HG02852 (cell line): ENCODE results near the gene ACOT6.
"Not testable (repeated sequence)": the region's sequence is repeated elsewhere in the genome, so short reads cannot be mapped to it uniquely, and the experiment has no call there.

Experiments
- ATAC-seq: cut with Tn5 transposase; IDR thresholded peaks from one replicate; pipeline ENCODE4 v1.9.1; 2021; ENCODE audit warnings: mild to moderate bottlenecking, moderate library complexity; ENCODE audit not compliant: unreplicated experiment

ACOT6 gene

DNA sequence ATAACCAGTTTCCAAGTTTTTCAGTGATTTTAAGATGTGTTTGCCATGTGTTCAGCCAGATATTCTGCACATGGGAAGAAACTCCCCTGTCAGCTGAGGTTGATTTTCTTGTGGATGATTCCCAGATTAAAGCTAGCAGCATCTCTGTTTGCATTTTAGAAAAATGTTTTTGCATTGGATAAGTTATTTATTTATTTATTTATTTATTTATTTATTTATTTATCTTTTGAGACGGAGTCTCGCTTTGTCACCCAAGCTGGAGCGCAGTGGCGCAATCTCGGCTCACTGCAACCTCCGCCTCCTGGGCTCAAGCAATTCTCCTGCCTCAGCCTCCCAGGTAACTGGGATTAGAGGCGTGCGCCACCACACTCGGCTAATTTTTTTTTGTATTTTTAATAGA, 17.8 kb upstream of the ACOT6 start:
- ATAC-seq: no peak

DNA sequence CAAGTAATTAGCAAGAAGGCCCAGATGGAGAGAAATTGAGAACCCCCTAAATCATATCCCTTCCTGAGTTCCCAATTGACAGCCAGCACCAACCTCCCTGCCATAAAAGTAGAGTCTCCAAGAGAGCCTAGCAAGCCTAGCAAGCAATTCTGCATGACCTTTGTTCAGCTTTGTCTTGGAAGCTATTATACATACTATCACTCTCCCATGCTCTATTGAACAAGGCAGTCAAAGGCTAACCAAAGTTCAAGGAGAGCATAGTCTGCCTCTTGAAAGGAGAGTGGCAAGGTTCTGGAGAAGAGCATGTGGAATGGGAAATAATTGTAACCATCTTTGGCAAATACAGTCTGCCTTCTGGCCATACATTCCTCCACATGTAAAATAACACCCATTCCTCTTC, 12.8 kb upstream of the ACOT6 start:
- no peak for ATAC-seq

DNA sequence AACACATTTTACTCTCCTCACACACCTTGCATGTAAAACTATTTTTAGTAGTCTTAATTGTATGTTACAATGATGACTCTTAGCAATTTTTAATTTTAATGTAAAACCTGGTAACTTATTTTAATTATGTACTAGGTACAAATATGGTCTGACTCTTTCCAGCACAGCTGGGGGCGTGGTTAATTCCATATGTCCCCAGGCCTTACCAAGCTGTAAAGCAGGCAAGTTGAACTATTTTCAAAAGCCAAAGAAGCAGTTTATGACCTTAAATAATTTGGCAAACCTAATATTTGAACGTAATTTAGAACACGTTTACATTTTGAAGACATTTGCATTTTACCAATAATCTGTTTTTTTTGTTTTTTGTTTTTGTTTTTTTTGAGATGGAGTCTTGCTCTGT, 9.3 kb upstream of the ACOT6 start:
- no peak for ATAC-seq

GRCh38 chr14:73606271-73606670, 6.0 kb upstream of the ACOT6 start:
- no peak for ATAC-seq

GRCh38 chr14:73607241-73607640, 5.1 kb upstream of the ACOT6 start:
- no peak for ATAC-seq

DNA sequence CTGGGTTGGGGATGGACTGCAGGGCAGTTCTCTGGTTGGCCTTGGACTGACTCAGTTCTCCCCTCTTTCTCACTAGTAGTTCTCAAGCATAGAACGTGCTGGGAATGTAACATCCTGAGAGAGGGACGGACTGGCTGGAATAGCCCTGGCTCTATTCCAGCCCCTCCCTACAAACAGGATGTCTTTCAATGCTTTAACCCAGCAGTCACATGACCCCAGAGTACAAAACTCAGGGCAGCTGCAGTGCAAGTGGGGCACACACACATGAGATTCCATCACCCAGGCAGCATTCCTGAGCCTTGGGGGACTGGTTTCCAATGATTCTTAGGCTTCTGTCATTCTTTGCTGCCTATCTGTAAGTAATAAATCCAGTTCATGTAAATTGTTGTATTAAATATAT, 1.6 kb upstream of the ACOT6 start:
- no peak for ATAC-seq

DNA sequence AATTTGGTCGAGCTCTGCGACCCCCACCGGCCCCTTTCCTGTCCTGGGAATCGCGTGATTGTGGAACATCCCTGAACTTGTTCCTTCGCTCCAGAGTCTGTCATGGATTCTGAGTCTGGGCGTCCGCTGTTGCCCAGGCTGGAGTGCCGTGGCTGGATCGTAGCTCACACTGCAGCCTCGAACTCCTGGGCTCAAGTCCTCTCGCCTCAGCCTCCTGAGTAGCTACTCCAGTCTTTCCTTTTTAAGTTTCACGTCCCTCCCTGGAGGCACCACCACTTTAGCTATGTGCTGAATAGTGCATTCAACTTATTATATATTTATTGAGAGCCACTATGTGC, 698 bp downstream of the ACOT6 start:
- ATAC-seq: peak; percentile 13

DNA sequence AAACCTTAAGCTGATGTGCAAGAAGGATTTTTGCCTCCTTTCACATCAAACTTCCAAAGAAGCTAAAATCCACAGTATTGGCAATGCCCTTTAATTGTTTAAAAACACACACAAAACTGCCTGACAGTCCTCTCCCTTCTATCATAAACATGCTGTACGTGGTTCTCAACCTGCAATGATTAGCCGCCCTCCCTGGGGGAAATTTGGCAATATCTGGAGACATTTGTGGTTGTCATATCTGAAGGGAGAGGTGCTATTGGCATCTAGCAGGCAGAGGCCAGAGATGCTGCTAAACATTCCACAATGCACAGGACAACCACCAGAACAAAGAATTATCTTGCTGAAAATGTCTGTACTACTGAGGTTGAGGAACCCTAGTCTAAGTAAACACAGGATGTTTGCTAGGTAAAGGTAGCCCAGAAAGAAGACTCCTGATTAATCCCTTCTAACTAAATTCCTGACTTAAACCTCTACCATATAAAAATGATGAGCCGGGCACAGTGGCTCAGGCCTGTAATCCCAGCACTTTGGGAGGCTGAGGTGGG, 1.2 kb downstream of the ACOT6 start:
- no peak for ATAC-seq

- no peak for ATAC-seq
Observed at GRCh38 chr14:73616831-73617230, 4.5 kb downstream of the ACOT6 start.

- no peak for ATAC-seq
Observed at GRCh38 chr14:73619524-73619923, 7.2 kb downstream of the ACOT6 start.

DNA sequence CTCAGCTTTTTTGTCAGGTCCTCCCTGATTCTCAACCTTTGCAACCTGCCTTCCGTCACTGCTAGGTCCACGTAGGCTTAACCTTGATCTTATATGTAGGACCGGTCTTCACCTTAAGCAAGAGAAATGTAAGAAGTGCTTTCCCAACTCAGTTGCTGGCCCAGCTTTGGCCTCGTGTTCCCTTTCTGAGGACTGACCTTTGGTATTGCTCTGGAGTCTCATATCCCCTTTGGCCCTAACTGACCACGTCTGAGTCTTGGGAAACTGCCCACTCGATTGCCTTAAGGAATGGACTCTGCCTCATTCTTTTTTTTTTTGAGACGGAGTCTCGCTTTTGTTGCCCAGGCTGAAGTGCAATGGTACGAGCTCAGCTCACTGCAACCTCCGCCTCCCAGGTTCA, 8.0 kb downstream of the ACOT6 start:
- no peak for ATAC-seq

DNA sequence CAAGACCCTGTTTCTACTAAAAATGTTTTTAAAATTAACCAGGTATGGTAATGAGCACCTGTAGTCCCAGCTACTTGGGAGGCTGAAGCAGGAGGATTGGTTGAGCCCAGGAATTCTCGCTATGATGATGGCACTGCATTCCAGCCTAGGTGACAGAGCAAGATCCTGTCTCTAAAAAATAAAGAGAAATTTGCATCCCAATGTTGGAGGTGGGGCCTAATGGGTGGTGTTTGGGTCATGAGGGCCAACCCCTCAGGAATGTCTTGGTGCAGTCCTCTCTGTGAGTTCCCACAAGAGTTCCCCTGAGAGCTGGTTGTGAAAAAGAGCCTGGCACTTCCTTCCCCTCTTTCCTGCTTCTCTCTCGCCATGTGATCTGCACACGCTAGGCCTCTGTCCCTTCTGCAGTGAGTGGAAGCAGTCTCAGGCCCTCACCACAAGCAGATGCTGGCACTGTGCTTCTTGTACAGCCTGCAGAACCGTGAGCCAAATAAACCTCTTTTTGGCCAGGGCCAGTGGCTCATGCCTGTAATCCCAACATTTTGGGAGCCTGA, 11.3 kb downstream of the ACOT6 start:
- no peak for ATAC-seq

- ATAC-seq: no peak
Observed at GRCh38 chr14:73625706-73626105, 13.4 kb downstream of the ACOT6 start.

- ATAC-seq: peak; percentile 44
Observed at GRCh38 chr14:73627151-73627558, 14.8 kb downstream of the ACOT6 start.

DNA sequence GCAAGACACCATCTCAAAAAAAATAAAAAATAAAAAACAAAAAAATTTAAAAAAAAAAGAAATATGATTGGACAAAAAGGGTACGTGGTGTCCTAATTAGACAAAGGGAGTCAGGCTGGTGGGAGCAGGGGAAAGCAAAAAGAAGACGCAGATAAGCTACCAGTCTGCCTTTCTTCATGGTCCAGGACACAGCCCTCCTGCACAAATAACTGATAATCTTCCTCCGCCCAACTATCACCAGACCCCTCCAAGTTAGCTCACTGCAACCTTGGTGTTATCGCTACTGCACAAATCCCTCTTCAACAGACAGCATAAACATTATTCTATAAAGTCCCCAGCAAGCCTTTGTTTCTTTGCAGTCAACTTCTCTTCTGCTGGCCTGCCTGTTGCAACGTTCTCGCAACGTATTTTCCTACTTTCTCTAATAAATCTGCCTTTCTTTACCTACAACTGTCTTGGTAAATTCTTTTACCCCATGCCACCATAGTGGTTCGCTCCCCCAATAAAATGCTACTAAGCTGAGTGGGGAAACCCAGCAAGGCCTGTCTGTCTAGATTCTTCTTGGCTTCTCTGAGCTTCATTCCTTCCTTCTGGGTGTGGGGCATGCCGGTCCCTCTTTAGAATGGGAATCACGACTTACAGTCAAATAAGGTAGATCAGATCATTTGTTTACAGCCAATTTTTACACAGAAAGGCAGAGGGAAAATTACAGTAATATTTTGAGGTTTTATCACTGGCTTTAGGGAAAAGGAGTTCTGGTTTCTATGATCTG, 17.9 kb downstream of the ACOT6 start:
- ATAC-seq: no peak

GRCh38 chr14:73633116-73634010, 21.0 kb downstream of the ACOT6 start:
- ATAC-seq: peak; percentile 55

GRCh38 chr14:73634011-73634833, 21.9 kb downstream of the ACOT6 start:
- no peak for ATAC-seq

DNA sequence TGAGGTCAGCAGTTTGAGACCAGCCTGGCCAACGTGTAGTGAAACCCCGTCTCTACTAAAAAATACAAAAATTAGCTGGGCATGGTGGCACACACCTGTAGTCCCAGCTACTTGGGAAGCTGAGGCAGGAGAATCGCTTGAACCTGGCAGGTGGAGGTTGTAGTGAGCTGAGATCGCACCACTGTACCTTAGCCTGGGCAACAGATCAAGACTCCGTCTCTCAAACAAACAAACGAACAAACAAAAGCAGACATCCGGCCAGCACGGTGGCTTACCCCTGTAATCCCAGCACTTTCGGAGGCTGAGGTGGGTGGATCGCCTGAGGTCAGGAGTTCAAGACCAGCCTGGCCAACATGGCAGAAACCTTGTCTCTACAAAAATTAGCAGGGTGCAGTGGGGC, 24.0 kb downstream of the ACOT6 start:
- ATAC-seq: not testable (repeated sequence)

DNA sequence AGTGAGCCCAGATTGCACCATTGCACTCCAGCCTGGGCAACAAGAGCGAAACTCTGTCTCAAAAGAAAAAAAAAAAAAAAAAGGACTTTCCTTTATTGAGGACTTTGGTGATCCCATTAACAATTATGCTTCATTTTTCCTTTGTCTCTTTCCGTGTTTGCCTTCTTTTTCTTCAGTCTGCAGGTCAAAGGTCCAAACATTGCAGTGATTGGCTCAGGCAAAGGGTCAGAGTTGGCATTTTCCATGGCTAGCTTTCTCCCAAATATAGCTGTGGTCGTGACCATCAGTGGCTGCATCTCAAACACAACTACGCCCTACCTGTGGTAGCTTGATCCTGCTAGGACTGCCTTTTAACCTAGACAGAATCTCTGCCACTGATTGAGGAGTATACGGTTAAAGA, 25.5 kb downstream of the ACOT6 start:
- no peak for ATAC-seq

DNA sequence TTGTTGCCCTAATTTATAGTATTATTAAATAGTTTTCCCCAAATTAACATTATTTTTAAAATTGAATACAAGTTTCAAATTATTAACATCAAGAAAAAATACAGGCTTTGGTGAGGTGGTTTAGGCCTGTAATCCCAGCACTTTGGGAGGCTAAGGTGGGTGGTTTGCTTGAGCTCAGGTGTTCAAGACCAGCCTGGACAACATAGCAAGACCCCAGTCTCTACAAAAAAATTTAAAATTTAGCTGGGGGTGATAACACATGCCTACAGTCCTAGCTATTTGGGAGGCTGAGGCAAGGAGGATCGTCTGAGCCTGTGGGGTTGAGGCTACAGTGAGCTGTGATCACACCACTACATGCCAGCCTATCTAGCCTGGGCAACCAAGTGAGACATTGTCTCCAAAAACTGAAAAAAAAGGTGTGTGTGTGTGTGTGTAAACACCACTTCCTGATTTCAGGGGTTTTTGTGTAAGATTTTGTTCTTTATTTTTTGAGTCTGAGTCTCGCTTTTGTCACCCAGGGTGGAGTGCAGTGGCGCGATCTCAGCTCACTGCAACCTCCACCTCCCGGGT, 28.6 kb downstream of the ACOT6 start:
- no peak for ATAC-seq
